Activated CD8-positive, alpha-beta T cell treated with anti-CD3 and anti-CD28 coated beads for 36 hours (primary cell): Measurements from ENCODE around the gene TNFRSF19. TPM values are rescaled to one million over a fixed set of nuclear protein-coding genes. Genes with fewer than 3 reads are reported as not detected.

Experiments
- ATAC-seq: fragments of 200-7000 bp; cut with Tn5 transposase; one replicate; pipeline ENCODE4 v1.10.0; 2021; ENCODE audit warnings: mild to moderate bottlenecking, moderate library complexity
- CTCF ChIA-PET: fragments of 350-600 bp; sonication (Branson Sonifier 250); formaldehyde crosslinking; loops from one replicate; lab custom pipeline; 2021; ENCODE audit warnings: antibody characterized with exemption; lab: Charles Lee
- POLR2A ChIA-PET: fragments of 350-600 bp; sonication (Branson Sonifier 250); formaldehyde crosslinking; loops from one replicate; lab custom pipeline; 2021; ENCODE audit warnings: antibody characterized with exemption; lab: Charles Lee
- DNase-seq: peaks from one replicate; pipeline ENCODE4 v3.0.0-alpha.2; 2020
- H3K27ac Mint-ChIP-seq: one replicate; pipeline ENCODE4 v1.8.0; 2021; ENCODE audit warnings: mild to moderate bottlenecking, mixed read lengths
- H3K27me3 Mint-ChIP-seq: one replicate; pipeline ENCODE4 v1.8.0; 2021; ENCODE audit warnings: mixed read lengths
- H3K36me3 Mint-ChIP-seq: one replicate; pipeline ENCODE4 v1.8.0; 2021; ENCODE audit warnings: low read depth, mixed read lengths
- H3K4me1 Mint-ChIP-seq: one replicate; pipeline ENCODE4 v1.8.0; 2021; ENCODE audit warnings: low read depth, mixed read lengths
- H3K4me3 Mint-ChIP-seq: one replicate; pipeline ENCODE4 v1.8.0; 2021; ENCODE audit warnings: mild to moderate bottlenecking, moderate library complexity, mixed read lengths
- H3K9me3 Mint-ChIP-seq: one replicate; pipeline ENCODE4 v1.8.0; 2021; ENCODE audit warnings: mixed read lengths
- intact Hi-C: fragments of 100-400 bp; cut with micrococcal nuclease; formaldehyde crosslinking; loops from one replicate; pipeline ENCODE4 v1.10.0; 2022
- total RNA-seq, 2 experiments: library from RNA; stranded (reverse); gene quantifications; one replicate each; pipeline ENCODE4 v1.2.3, GENCODE V29; 2021
- TF ChIP-seq, protein P1 (sequence below): fragments of 200-600 bp; IDR thresholded peaks from one replicate; pipeline ENCODE4 v1.8.0; 2022; ENCODE audit warnings: antibody characterized with exemption, mild to moderate bottlenecking

The TNFRSF19 gene
- total RNA-seq, 2 experiments from 2014 or later: not detected

GRCh38 chr13:23697772-23698313, 127.6 kb downstream of the TNFRSF19 start:
- Mint-ChIP-seq H3K27me3 (no peaks in the 10 kb centered on the region), H3K27ac (no peak overlapping the region), H3K9me3 (no peaks in the 10 kb centered on the region), H3K4me1 (peaks cover 13% of the 10 kb centered on the region), H3K4me3 (no peak overlapping the region), H3K36me3 (no peaks in the 10 kb centered on the region)
- no peak for DNase-seq
- ATAC-seq: no peak
- TF ChIP-seq, protein P1, sequence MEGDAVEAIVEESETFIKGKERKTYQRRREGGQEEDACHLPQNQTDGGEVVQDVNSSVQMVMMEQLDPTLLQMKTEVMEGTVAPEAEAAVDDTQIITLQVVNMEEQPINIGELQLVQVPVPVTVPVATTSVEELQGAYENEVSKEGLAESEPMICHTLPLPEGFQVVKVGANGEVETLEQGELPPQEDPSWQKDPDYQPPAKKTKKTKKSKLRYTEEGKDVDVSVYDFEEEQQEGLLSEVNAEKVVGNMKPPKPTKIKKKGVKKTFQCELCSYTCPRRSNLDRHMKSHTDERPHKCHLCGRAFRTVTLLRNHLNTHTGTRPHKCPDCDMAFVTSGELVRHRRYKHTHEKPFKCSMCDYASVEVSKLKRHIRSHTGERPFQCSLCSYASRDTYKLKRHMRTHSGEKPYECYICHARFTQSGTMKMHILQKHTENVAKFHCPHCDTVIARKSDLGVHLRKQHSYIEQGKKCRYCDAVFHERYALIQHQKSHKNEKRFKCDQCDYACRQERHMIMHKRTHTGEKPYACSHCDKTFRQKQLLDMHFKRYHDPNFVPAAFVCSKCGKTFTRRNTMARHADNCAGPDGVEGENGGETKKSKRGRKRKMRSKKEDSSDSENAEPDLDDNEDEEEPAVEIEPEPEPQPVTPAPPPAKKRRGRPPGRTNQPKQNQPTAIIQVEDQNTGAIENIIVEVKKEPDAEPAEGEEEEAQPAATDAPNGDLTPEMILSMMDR: no peak
- intact Hi-C loops: no loop called here
- CTCF ChIA-PET: interaction anchor here (0.9 kb wide), 1 partner anchor 10 kb away, joined by 3 read pairs; no protein-coding TSS in a partner anchor
- POLR2A ChIA-PET: no interaction called here

DNA sequence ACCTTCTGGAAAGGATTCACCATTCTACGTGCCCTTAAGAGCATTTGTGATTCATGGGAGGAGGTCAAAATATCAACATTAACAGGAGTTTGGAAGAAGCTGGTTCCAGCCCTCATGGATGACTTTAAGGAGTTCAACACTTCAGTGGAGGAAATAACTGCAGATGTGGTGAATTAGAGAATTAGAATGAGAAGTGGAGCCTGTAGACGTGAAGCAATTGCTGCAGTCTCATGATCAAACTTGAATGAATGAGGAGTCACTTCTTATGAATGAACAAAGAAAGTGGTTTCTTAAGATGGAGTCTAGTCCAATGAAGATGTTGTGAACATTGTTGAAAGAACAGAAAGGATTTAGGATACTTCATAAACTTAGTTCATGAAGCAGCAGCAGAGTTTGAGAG, 129.1 kb downstream of the TNFRSF19 start:
- TF ChIP-seq, protein P1: no peak
- no peak for DNase-seq
- Mint-ChIP-seq H3K27me3 (no peaks in the 10 kb centered on the region), H3K4me1 (peaks cover 13% of the 10 kb centered on the region), H3K27ac (no peak overlapping the region), H3K36me3 (no peaks in the 10 kb centered on the region), H3K4me3 (no peak overlapping the region), H3K9me3 (no peaks in the 10 kb centered on the region)
- ChIA-PET POLR2A (no interaction called here), CTCF (no interaction called here)
- intact Hi-C loops: no loop called here
- ATAC-seq: no peak

DNA sequence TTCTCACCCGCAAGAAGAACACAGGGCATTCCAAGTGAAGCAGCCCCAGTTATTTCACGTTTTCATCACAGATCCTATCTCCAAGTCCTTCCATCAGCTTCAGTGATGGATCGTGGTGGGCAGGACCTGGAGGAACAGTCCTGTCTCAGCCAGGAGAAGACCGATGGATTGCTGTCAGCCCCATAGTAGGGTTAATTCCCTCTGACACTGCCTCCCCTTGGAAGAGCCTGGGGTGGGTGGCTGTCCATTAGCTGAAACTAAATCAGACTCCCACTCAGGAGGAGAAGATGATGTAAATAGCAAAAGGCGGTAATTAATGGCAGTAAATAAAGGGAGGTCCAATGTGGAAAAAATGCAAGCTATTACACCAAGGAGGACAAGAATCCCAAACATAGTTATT, 131.0 kb downstream of the TNFRSF19 start:
- ATAC-seq (no peak), DNase-seq (no peak)
- no peak overlapping the region for H3K27ac Mint-ChIP-seq
- H3K9me3 Mint-ChIP-seq: no peaks in the 10 kb centered on the region
- no peaks in the 10 kb centered on the region for H3K36me3 Mint-ChIP-seq
- no peak overlapping the region for H3K4me3 Mint-ChIP-seq
- CTCF ChIA-PET: no interaction called here
- peaks cover 8% of the 10 kb centered on the region for H3K4me1 Mint-ChIP-seq
- TF ChIP-seq, protein P1: no peak
- POLR2A ChIA-PET: no interaction called here
- no peaks in the 10 kb centered on the region for H3K27me3 Mint-ChIP-seq
- intact Hi-C loops: no loop called here

- H3K27ac Mint-ChIP-seq: no peak overlapping the region
- no peaks in the 10 kb centered on the region for H3K9me3 Mint-ChIP-seq
Observed at GRCh38 chr13:23701636-23702035, 131.4 kb downstream of the TNFRSF19 start.

GRCh38 chr13:23703246-23703860, 133.1 kb downstream of the TNFRSF19 start:
- Mint-ChIP-seq H3K9me3 (no peaks in the 10 kb centered on the region), H3K27me3 (no peaks in the 10 kb centered on the region), H3K4me1 (no peaks in the 10 kb centered on the region), H3K36me3 (no peaks in the 10 kb centered on the region), H3K27ac (no peak overlapping the region), H3K4me3 (no peak overlapping the region)
- ChIA-PET POLR2A (interaction anchor here (0.9 kb wide), 1 partner anchor 13 kb away, joined by 3 read pairs; no protein-coding TSS in a partner anchor), CTCF (interaction anchor here (0.6 kb wide), 1 partner anchor 14 kb away, joined by 3 read pairs; no protein-coding TSS in a partner anchor)
- TF ChIP-seq, protein P1: no peak
- no peak for DNase-seq
- no peak for ATAC-seq
- intact Hi-C loops: no loop called here

More at GRCh38 chr13:23701636-23702035, 131.4 kb downstream of the TNFRSF19 start:
- no peak for ATAC-seq
- TF ChIP-seq, protein P1: no peak
- intact Hi-C loops: no loop called here
- Mint-ChIP-seq H3K4me1 (peaks cover 6% of the 10 kb centered on the region), H3K36me3 (no peaks in the 10 kb centered on the region), H3K4me3 (no peak overlapping the region), H3K27me3 (no peaks in the 10 kb centered on the region)
- CTCF ChIA-PET: no interaction called here
- no peak for DNase-seq
- POLR2A ChIA-PET: no interaction called here
